BLaER1 (cell line): ENCODE data around the gene MAPK8IP2.

Experiments used
- H3K27ac ChIP-seq: shearing (Covaris generic); formaldehyde crosslinking; 2 replicates; pipeline ENCODE4 v1.8.1; 2022
- H3K27me3 ChIP-seq: shearing (Covaris generic); formaldehyde crosslinking; 2 replicates; pipeline ENCODE4 v1.8.1; 2022
- H3K36me3 ChIP-seq: shearing (Covaris generic); formaldehyde crosslinking; 2 replicates; pipeline ENCODE4 v1.8.1; 2022
- H3K4me1 ChIP-seq: shearing (Covaris generic); formaldehyde crosslinking; 2 replicates; pipeline ENCODE4 v1.8.1; 2022
- H3K4me2 ChIP-seq: shearing (Covaris generic); formaldehyde crosslinking; 2 replicates; pipeline ENCODE4 v1.8.1; 2022
- H3K4me3 ChIP-seq: shearing (Covaris generic); formaldehyde crosslinking; 2 replicates; pipeline ENCODE4 v1.8.1; 2022
- H3K9ac ChIP-seq: shearing (Covaris generic); formaldehyde crosslinking; 2 replicates; pipeline ENCODE4 v1.8.1; 2022
- H3K9me3 ChIP-seq: shearing (Covaris generic); formaldehyde crosslinking; 2 replicates; pipeline ENCODE4 v1.8.1; 2022
- H4K20me1 ChIP-seq: shearing (Covaris generic); formaldehyde crosslinking; 2 replicates; pipeline ENCODE4 v1.8.1; 2022
- Cebpa-rat ChIP-seq: shearing (Covaris generic); IDR thresholded peaks from 2 replicates; pipeline ENCODE4 v1.8.1; 2022

MAPK8IP2 gene

GRCh38 chr22:50600538-50600937, at the start of gene MAPK8IP2:
Gene MAPK8IP2, plus strand, starts transcription at chr22:50600793. Its CDS starts 26 bp downstream, at chr22:50600819.
- H3K4me2 ChIP-seq, result peak within 1 kb of the TSS; percentile 44; the same call in 1 of the 2 replicates
- H3K4me3 ChIP-seq, result no peak within 1 kb of the TSS
- no peak within 1 kb of the TSS for H3K9ac ChIP-seq
- peaks cover 48% of the 10 kb centered on the region for H4K20me1 ChIP-seq
- H3K27me3 ChIP-seq, result peaks cover 75% of the 10 kb centered on the region
- TF ChIP-seq Cebpa-rat, result no peak
- peaks cover 4% of the 10 kb centered on the region; the same call in 1 of the 2 replicates for H3K4me1 ChIP-seq
- no peaks in the 10 kb centered on the region for H3K36me3 ChIP-seq
- H3K27ac ChIP-seq, result no peak within 1 kb of the TSS
- no peaks in the 10 kb centered on the region for H3K9me3 ChIP-seq

DNA sequence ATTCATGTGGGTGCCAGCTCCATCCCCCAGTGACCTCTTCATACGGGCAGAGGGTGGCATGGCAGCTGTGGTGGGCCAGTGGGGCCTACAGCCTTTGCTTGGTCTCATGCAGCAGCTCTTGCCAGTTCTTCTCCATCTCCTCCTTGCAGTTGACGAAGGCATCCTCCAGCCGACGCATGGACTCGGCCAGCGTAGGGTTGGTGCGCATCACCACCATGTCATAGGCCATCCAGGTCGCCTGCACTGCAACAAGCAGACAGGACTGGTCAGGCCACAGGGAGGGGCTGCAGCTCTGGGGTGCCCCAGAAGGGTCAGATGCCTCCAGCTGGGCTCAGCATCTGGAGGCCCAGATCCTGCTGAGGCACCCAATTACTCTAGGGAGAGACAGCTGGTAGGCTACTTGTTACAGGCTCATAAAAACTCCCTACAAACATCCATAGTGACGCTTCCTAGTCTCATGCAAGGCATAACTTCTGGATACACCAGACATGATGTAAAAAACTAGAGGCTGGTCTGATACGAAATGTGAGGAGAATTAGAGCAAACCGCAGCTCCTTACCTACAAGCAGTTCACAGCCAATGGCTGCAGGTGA, 49.3 kb upstream of the MAPK8IP2 start:
- no peak overlapping the region for H3K9ac ChIP-seq
- no peaks in the 10 kb centered on the region for H3K9me3 ChIP-seq
- no peak overlapping the region for H3K4me3 ChIP-seq
- no peaks in the 10 kb centered on the region; the same call in 1 of the 2 replicates for H3K27me3 ChIP-seq
- H4K20me1 ChIP-seq, result peaks cover 12% of the 10 kb centered on the region; the same call in 1 of the 2 replicates
- no peak overlapping the region for H3K27ac ChIP-seq
- TF ChIP-seq Cebpa-rat, result no peak
- H3K4me1 ChIP-seq, result peaks cover 41% of the 10 kb centered on the region
- H3K4me2 ChIP-seq, result no peak overlapping the region
- H3K36me3 ChIP-seq, result no peaks in the 10 kb centered on the region

- Histone ChIP-seq H3K9me3 (no peaks in the 10 kb centered on the region), H3K27me3 (no peaks in the 10 kb centered on the region; the same call in 1 of the 2 replicates), H3K4me1 (peaks cover 23% of the 10 kb centered on the region), H3K4me3 (no peak overlapping the region), H3K27ac (no peak overlapping the region), H3K4me2 (no peak overlapping the region), H3K36me3 (no peaks in the 10 kb centered on the region), H4K20me1 (no peaks in the 10 kb centered on the region), H3K9ac (no peak overlapping the region)
- no peak for TF ChIP-seq Cebpa-rat
These were observed 47.3 kb upstream of the MAPK8IP2 start for GRCh38 chr22:50553310-50553709.

GRCh38 chr22:50556703-50557102, 43.9 kb upstream of the MAPK8IP2 start:
- Histone ChIP-seq H4K20me1 (no peaks in the 10 kb centered on the region), H3K27me3 (no peaks in the 10 kb centered on the region), H3K4me2 (no peak overlapping the region), H3K9me3 (no peaks in the 10 kb centered on the region), H3K36me3 (no peaks in the 10 kb centered on the region), H3K4me1 (no peaks in the 10 kb centered on the region), H3K4me3 (no peak overlapping the region), H3K27ac (no peak overlapping the region), H3K9ac (no peak overlapping the region)
- TF ChIP-seq Cebpa-rat, result no peak

GRCh38 chr22:50560034-50560433, 40.6 kb upstream of the MAPK8IP2 start:
- no peak for TF ChIP-seq Cebpa-rat
- no peak overlapping the region for H3K27ac ChIP-seq
- no peaks in the 10 kb centered on the region for H4K20me1 ChIP-seq
- H3K4me3 ChIP-seq, result no peak overlapping the region
- no peaks in the 10 kb centered on the region for H3K9me3 ChIP-seq
- peaks cover 18% of the 10 kb centered on the region for H3K27me3 ChIP-seq
- no peaks in the 10 kb centered on the region for H3K36me3 ChIP-seq
- no peak overlapping the region for H3K4me2 ChIP-seq
- no peak overlapping the region for H3K9ac ChIP-seq
- H3K4me1 ChIP-seq, result peaks cover 11% of the 10 kb centered on the region

DNA sequence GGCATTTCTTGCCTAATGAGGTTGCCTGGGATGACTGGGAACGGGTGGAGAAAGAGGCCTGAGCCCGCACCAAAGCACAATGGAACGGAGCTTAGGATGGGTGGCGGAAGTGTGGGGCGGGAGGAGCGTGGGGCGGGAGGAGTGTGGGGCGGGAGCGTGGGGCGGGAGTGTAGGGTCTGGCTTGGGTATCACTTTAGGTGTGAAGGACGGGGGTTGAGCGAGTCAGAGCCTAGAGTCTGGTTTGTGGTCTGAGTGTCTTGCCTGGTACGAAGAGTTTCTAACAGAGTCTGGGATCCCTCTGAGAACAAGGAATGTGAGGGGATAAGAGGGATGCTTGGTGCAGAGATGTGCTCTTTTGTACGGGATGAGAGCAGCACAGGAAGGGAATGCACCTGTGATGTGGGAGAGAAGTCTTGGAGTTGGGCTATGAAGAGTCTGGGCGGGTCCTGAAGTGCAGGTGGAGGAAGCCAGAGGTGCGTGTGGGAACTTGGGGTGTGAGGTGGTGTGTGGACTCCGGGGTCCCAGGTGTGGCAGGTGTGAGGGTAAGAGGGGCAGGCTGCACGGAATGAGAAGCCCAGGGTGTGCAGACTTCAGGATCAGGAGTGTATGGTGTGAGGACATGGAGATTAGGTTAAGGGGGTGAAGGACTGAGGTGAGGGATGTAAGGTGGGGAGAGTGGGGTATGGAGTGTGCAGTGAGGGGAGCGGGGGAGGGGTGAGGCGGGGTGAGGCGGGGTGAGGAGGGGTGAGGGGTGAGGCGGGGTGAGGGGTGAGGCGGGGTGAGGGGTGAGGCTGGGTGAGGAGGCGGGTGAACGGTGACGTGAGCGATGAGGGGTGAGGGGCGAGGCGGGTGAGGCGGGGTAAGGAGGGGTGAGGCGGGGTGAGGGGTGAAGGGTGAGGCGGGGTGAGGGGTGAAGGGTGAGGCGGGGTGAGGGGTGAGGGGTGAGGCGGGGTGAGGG, 38.9 kb upstream of the MAPK8IP2 start:
- H3K27ac ChIP-seq, result no peak overlapping the region
- H3K27me3 ChIP-seq, result peaks cover 18% of the 10 kb centered on the region
- H3K4me2 ChIP-seq, result no peak overlapping the region
- H3K36me3 ChIP-seq, result no peaks in the 10 kb centered on the region
- no peak overlapping the region for H3K4me3 ChIP-seq
- no peak overlapping the region for H3K9ac ChIP-seq
- H4K20me1 ChIP-seq, result no peaks in the 10 kb centered on the region
- H3K4me1 ChIP-seq, result peaks cover 11% of the 10 kb centered on the region
- no peaks in the 10 kb centered on the region for H3K9me3 ChIP-seq
- no peak for TF ChIP-seq Cebpa-rat

- H3K4me2 ChIP-seq, result peak within 1 kb of the TSS; percentile 95
- H3K36me3 ChIP-seq, result peaks cover 7% of the 10 kb centered on the region
- H3K27ac ChIP-seq, result no peak within 1 kb of the TSS
- H3K9me3 ChIP-seq, result no peaks in the 10 kb centered on the region
- H4K20me1 ChIP-seq, result no peaks in the 10 kb centered on the region
- H3K9ac ChIP-seq, result peak within 1 kb of the TSS; percentile 32; the same call in 1 of the 2 replicates
- peak within 1 kb of the TSS; percentile 66 for H3K4me3 ChIP-seq
- peaks cover 18% of the 10 kb centered on the region for H3K27me3 ChIP-seq
- H3K4me1 ChIP-seq, result peaks cover 11% of the 10 kb centered on the region
- TF ChIP-seq Cebpa-rat, result no peak
These were observed 37.8 kb upstream of the MAPK8IP2 start, which contains the start of gene SYCE3 for GRCh38 chr22:50562523-50563412. Gene SYCE3, minus strand, starts transcription at chr22:50562919. Its CDS starts 6,514 bp downstream, at chr22:50556405.

- peaks cover 4% of the 10 kb centered on the region; the same call in 1 of the 2 replicates for H4K20me1 ChIP-seq
- peak overlapping the region; percentile 66 for H3K4me3 ChIP-seq
- peaks cover 15% of the 10 kb centered on the region for H3K36me3 ChIP-seq
- H3K9me3 ChIP-seq, result no peaks in the 10 kb centered on the region
- no peak overlapping the region for H3K27ac ChIP-seq
- H3K4me2 ChIP-seq, result peak overlapping the region; percentile 95
- peaks cover 18% of the 10 kb centered on the region for H3K27me3 ChIP-seq
- TF ChIP-seq Cebpa-rat, result no peak
- H3K9ac ChIP-seq, result peak overlapping the region; percentile 32; the same call in 1 of the 2 replicates
- peaks cover 17% of the 10 kb centered on the region for H3K4me1 ChIP-seq
These were observed 37.0 kb upstream of the MAPK8IP2 start for GRCh38 chr22:50563413-50564160.
